NK-92 (cell line): ENCODE results near the gene TGFB2.

Experiments used
- DNase-seq: peaks from one replicate; lab custom pipeline; 2025; ENCODE audit not compliant: unreplicated experiment; lab: John Stamatoyannopoulos, UW

TGFB2 gene

DNA sequence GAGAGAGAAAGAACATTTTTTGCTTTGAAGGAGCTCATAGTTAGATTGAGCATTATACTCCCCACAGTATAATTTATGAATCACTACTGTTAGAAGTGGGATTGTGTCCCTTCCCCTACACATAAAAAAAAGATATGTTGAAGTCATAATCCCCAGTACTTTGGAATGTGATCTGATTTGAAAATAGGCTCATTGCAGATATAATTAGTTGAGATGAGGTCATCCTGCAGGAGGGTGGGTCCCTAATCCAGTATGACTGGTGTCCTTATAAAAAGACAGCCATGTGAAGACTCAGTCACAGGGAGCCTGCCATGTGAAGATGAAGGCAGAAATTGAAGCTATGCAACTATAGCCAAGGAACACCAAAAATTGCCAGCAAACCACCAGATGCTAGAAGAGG is 76.4 kb downstream of the TGFB2 start:
- no peak for DNase-seq

DNA sequence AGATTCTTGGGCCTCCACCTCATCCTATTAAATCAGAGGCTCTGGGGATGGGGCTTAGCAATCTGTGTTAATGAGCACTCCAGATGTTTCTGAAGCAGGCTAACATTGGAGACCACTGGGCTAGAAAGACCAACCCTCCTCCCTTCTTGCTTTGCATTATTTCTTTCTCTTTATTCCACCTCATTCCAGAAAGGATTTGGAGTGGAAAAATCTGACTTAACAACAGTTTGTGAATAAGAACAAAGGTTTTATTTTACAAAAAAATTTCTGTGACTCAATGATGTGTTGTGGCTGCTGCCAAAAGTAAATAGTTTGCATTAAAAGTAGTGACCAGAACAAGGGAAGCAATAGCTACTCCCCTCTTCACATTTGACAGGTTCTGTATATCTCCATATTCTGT is 79.4 kb downstream of the TGFB2 start:
- no peak for DNase-seq

DNA sequence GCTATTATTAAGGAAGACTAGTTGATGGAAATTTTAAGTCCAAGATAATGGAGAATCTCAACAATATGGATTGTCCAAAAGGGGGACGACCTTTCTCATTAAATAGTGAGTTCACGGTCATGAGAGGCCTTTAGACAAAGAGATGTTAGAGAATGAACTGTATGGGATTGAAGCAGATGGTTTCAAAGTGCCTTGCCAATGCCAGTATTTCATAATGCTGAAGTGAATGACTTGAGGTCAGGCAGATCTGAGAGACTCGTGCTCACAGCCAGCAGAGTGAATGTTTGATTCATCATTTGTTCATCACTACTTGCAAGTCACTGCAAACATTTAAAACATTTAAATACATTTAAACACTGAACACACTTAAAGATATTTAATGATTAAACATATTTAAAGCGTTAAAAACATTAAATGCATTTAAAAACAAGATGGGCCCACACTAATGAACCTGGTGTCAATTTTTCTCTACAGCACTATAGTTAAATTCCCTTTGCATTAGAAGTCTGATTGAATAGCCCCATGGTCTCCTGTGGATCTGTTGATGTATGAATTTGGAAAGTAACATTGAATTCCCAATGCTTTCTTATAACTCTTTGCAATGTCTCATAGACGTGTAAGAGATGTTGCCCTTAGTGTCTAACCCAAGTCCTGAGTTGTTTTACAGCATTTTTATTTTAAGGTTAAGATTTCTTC is 80.7 kb downstream of the TGFB2 start:
- DNase-seq = no peak

DNA sequence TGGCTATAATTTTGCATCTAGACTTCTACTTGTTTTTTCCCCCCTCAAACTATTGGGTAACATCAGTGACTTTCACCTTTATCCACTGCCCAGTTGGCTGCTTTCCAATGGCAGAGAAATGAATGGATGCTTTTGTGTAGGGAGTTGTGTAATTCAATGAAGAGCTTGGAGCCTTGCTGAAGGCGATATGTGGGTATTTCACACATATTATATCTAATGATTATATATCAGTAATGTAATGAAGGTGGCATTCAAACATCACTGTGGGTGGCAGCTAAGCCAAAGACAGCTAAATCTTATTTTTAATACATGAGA is 81.2 kb downstream of the TGFB2 start:
- no peak for DNase-seq

DNA sequence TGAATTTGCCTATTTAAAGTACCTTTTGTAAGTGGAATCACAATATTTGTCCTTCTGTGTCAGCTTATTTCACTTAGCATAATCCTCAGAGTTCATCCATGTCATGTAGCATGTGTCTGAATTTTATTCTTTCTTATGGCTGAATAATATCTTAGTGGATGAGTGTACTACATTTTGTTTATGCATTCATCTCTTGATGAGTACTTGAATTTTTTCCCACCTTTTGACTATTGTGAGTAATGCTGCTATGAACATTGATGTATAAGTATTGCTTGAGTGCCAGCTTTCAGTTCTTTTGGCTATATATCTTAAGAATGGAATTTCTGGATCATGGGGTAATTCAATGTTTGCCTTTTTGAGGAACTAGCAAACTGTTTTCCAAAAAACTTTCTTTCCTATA is 84.2 kb downstream of the TGFB2 start:
- DNase-seq = no peak

DNA sequence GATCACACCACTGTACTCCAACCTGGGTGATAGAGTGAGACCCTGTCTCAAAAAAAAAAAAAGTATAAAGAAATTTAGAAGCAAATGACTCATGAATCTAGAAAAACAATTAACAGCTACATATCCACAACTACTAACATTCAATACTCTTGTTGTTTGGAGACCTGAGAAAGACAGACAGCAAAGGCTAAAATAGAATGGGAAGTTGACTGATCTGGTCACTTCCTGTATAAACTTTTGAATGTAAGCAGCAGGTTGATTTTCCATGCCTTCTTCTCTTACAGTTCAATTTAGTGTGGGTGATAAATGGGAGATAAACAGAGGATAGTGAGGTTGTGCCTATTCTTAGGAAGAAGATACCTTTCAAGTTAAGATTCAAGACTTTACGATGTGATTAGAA is 85.2 kb downstream of the TGFB2 start:
- DNase-seq = no peak

DNA sequence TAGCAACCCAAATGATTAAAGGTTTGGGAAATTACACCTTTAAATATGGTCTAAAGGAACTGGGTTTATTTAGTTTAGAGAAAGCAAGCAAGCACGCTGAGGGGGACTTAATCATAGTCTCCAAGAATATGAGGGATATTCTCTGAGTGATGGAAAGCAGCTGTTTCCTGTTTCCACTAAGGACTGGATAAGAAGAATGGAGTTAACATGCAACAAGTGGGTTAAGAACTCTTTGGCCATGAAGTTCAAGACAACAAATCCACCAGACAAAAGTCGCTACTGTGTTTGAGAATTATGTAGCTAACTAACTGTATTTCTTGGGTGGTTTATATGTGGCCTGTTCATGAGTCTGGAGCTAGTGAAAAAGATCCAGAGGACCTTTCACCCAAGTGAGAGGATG is 85.7 kb downstream of the TGFB2 start:
- DNase-seq = no peak

DNA sequence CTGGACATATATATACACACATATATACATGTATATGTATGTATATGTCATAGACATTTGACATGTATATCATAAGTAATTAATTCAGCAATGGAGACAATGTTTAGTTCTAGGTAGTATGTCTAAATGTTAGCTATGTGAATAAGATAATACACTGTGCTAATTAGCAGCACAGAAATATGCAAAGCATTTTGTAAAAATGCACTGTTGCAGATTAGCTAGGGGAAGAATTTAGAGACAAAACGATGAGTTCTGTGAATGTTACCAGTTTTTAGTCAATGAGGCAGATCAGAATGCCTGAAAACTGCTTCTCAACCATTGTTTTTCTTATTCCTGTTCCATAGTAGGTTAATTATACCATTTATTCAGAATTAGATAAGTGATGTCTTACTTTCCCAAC is 86.3 kb downstream of the TGFB2 start:
- DNase-seq = no peak

DNA sequence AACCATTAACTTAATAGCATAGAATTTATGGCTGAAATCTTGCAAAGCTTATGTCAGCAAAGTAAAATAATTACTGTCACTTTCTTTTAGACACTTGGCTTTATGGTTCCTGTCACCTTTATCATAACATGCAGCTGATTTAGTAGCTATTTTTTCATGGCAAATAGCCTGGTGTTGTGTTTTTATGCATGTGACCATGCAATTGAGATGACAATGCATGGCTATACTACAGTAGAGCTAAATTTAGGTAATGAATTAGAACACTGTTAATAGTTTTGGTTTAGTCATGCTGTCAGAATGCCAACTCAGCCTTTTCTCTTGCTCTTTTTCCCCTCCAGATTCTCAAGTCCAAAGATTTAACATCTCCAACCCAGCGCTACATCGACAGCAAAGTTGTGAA is 88.6 kb downstream of the TGFB2 start:
- DNase-seq = no peak

DNA sequence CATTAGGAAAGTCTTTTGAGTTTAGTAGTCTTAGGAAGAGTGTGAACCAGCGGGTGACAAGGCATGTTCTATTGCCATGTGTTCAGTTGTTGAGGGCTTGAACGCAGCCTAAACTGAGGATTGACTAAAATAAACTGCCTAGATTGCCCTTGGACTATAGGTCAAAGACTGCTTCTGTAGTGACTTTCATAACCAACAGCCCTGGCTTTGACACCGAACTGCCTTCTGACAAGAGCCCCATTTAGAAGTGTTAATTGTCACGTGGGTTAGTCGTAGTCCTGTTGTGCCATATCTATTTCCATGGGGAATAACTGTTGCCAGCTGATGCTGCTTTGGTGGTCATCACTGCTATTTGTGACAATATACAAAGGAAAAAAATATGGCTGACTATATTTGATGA is 90.4 kb downstream of the TGFB2 start:
- DNase-seq = no peak

DNA sequence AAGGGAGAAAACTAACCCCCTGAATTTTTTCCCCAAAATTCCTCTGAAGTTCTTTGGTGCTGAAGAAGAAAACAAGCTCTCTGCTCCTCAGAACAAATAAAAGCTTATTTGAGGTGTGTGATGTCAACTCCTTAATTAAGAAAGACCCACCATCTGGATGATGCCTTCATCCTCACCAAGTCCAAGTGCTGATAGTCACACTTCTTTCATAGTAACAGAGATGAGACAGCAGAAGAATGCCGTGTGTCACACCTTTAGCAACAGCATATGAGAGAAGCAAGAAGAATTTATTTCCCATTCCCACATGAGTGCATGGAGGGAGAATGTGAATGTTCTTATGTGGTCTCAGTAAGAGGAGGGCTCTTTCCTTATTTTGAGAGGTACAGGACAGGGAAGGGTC is 91.2 kb downstream of the TGFB2 start:
- no peak for DNase-seq

DNA sequence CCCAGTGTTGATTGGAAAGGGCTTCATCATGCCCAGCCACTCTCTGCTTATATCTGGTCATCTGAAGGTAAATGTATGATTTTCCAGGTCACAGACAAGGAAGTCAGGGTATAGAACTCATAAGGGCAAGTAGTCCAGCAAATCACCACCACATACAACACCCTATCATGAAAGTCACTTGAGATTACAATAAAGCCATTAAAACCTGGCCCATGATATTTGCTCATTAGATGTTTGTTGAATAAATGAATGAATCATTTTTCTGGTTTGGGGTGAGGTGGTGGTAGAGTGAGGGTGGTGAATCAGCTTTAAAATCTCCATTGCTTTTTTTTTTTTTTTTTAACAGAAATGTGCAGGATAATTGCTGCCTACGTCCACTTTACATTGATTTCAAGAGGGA is 91.9 kb downstream of the TGFB2 start:
- DNase-seq = no peak

DNA sequence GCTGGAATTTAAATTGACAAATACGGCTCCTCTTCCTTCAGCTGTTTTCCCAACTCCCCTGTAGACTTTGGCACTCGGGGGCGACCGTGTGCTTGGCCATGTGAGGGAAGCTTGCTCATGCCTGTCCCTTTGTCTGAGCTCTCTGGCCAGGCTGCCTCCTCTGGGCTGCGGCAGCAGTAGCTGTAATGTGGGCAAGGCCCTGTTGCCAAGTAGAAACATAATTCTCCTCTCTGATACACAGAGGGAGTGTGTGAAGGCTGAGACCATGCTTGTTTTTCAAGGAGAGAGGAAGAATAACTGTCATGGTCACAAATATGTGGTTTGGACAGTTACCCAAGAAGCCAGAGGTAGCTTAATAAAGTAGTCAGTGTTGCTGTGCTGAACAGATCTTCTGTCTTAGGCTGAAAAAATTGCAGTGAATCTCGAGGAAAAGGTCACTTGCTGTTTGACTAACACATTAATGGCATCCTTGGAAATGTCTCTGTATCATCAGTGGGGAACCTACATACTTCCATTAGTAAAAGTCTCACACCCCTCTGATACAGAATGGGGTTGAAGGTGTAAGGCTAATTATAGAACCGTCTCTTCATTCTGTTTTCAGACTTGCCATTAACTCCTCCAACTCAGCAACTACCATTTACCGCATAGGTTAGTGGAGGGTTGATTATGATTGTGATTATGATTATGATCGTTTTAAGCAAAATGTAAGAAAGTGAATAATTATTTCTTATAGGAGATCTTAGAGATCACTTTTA is 94.6 kb downstream of the TGFB2 start:
- no peak for DNase-seq

DNA sequence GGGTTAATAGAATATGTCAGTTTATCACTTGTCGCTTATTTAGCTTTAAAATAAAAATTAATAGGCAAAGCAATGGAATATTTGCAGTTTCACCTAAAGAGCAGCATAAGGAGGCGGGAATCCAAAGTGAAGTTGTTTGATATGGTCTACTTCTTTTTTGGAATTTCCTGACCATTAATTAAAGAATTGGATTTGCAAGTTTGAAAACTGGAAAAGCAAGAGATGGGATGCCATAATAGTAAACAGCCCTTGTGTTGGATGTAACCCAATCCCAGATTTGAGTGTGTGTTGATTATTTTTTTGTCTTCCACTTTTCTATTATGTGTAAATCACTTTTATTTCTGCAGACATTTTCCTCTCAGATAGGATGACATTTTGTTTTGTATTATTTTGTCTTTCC is 98.1 kb downstream of the TGFB2 start:
- DNase-seq = no peak

DNA sequence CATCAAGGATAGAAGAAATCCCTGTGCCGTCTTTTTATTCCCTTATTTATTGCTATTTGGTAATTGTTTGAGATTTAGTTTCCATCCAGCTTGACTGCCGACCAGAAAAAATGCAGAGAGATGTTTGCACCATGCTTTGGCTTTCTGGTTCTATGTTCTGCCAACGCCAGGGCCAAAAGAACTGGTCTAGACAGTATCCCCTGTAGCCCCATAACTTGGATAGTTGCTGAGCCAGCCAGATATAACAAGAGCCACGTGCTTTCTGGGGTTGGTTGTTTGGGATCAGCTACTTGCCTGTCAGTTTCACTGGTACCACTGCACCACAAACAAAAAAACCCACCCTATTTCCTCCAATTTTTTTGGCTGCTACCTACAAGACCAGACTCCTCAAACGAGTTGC is 99.0 kb downstream of the TGFB2 start:
- no peak for DNase-seq

DNA sequence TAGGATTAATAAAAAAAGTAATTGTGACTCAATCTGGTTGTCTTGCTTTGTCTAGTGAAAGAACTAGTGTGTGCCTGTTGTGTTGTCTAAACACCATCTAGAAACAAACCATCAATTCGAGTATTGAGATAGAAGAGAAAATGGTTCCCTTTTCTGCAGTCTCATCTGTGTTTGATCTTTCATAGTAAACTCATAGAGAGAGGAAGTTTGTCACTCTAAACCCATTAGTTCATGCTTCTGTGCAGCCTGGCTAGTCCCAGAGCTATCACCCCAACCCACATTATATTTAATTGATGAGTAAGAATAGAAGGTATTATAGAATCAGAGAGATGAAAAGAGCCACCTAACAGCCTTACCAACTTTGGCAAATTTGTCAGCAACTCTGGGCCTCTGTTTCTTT is 99.5 kb downstream of the TGFB2 start:
- DNase-seq = no peak

DNA sequence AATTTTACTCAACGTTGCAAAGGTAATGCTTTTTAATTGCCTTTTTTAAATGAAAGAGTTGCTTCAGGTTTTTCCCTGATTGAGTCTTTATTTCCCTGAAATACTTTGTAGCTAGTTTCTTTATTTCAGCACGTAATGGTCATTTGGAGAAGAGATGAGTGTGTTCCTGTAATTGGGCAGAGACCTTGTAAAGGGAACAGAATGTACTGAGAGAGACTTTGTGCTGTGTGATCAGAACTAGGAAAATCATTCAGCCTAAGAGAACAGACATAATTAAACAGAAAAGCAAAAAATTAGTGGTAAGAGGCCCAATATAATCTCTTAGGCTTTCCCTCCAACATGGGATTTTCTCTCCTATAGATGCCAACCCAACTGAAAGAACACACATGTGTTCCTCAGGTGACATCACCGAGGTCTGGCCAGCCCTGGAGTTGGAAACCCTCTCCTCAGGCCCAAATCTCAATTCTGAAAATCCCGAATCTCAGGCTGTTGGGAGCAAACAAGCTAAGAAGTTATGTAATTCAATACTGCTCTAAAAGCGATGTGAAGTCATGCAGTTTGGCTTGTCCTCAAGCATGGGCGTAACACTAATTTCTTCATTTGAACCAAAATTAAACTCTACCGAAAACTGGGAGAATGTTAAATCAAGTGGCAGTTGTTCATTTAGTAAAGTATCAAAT is 102.0 kb downstream of the TGFB2 start:
- DNase-seq = no peak

DNA sequence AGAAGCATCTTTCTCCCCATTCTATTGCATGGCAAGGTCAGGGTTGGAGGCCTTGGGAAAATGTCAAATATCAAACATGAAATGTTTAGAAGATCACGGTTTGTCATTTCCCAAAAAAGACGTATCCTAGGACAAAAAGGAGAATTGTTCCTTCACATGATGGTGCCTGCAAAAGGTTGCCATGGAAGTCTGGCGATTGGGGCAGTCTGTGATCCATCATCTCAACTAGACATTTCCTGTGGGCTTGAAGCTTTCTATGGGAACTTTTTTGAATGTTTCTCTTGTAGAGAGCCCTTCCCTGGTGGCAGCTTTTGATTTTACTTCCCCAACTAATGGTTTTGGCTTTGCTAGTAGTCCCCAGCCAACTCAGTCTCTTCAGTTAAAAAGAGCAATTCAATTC is 106.3 kb downstream of the TGFB2 start:
- DNase-seq = no peak

DNA sequence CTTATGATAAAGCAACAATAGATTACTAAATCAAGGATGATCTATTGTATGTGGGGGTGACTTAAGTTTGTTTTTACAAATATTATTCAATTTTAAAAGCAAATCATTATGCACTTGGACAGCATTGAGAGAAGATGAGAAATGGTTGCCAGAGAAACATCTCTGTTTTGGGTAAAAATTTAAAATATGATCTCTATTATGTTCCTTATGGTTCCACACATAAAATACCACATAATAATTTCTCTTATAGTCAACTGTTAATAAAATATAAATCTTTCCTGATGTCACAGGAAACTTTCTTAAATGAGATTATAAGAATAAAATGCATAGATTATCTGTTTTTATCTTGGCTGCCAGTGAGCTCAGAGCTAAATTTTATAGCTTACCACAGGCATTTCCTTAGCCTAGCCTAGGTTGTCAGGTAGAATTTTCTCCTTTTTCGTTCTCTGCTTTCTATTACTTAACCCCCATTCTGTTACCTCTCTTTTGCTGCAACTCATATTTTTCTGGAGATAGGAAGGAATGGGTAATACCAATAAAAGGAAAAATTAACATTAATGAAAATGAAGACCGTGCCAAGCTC is 109.7 kb downstream of the TGFB2 start:
- no peak for DNase-seq

DNA sequence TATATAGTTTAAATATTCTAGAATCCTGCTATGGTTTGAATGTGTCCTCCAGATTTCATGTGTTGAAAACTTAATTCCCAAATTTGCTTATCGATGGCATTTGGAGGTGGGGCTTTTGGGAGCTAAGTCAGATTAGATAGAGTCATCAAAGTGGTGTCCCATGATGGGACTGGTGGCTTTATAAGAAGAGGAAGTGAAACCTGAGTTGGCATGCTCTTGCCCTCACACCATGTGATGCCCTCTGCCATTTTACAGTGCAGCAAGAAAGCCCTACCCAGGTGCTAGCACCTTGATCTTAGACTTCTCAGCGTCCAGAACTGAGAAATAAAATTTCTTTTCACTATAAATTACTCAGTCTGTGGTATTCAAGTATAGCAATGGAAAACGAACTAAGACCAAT is 111.3 kb downstream of the TGFB2 start:
- DNase-seq = no peak

DNA sequence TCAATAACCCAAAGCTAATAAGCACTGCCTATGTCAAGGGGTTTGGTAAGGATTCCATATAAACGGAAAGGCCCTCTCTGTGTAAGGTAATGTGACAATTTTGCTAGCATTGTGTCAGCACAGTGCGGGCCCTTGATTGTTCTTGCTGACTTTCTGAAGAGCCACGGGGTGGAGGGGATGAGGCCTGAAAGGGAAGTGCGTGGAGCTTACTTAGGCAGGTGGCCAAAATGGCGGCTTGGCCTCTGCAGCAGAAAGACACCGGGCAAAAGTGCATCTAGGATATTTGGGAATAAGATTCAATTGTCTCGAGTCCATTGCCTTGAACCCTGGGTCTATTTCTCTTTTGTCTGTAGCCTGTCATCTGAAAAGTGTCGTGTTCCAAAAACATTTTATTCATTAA is 114.3 kb downstream of the TGFB2 start:
- no peak for DNase-seq
